ENCODE results near the gene FIS1.

FIS1 gene

DNA sequence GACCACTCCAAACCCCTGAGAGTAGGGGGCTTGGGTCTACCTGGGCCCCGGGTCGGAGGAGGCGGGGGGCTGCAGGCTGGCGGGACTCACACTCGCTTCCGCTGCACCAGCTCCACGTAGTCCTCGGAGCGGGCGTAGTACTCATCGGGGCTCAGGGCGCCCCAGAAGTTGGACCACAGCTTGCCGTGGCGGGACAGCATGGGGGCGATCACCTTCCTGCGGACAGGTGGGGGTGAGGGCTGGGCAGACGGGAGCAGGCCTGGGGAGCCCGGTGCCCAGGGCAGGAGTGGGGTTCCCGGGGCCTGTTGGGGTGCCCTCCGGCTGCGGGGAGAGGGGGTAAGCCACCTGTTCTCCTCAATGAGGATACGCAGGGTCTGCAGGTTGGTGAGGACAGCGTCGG lies 33.4 kb downstream of the FIS1 start:
- TF ChIP-seq, protein P1, sequence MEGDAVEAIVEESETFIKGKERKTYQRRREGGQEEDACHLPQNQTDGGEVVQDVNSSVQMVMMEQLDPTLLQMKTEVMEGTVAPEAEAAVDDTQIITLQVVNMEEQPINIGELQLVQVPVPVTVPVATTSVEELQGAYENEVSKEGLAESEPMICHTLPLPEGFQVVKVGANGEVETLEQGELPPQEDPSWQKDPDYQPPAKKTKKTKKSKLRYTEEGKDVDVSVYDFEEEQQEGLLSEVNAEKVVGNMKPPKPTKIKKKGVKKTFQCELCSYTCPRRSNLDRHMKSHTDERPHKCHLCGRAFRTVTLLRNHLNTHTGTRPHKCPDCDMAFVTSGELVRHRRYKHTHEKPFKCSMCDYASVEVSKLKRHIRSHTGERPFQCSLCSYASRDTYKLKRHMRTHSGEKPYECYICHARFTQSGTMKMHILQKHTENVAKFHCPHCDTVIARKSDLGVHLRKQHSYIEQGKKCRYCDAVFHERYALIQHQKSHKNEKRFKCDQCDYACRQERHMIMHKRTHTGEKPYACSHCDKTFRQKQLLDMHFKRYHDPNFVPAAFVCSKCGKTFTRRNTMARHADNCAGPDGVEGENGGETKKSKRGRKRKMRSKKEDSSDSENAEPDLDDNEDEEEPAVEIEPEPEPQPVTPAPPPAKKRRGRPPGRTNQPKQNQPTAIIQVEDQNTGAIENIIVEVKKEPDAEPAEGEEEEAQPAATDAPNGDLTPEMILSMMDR (IDR thresholded peaks at IDR 0.05; ENCODE audit: insufficient read depth, low read length, poor library complexity, severe bottlenecking) = no peak

DNA sequence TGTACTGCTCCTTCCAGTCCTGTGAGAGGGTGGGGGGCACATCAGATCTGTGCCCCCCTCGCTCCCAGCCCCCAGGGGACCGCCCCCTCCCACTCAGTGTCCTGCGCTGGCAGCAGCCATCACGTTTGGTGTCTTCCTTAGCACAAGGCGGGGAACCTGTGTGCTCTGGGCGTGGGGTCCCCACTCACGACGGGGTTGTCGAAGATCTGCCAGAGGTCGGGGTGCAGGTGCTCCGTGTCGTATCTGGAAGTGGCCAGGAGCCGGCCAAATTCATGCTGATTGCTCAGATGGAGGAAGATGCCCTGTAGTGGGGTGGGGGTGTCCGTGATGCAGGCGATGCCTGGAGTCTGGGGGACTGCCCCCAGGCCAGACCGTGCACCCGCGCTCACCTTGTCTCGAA lies 34.7 kb downstream of the FIS1 start:
- H3K36me3 ChIP-seq (ENCODE audit: control insufficient read depth, insufficient read depth, low read length) = peaks cover 11% of the 10 kb centered on the region

More for the DNA sequence above, 33.4 kb downstream of the FIS1 start:
- Histone ChIP-seq H3K27me3 (replicated peaks; ENCODE audit: control insufficient read depth, insufficient read depth, low read length) (no peaks in the 10 kb centered on the region), H3K4me3 (replicated peaks; ENCODE audit: low read depth, low read length) (no peak overlapping the region), H3K36me3 (ENCODE audit: control insufficient read depth, insufficient read depth, low read length) (peaks cover 9% of the 10 kb centered on the region)
- DNase-seq (ENCODE audit: extremely low read depth, insufficient read length) = no peak

DNA sequence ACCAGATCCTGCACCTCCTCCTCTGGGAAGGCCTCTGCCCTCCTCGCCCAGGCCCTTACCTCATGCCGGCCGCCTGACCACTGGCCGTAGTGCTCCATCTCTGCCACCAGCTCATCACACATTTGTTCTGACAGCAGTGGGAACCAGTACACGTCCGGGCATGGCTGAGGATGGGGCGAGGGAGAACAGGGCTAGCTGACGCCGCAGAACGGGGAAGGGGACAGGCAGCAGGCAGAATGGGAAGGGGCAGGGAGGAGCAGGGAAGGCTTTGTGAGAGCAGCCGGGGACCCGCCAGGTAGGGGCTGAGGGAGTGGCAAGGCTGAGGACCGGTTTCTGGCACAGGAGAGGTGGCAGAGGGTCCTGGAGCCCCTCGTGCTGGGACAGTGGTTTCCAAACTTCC lies 36.1 kb downstream of the FIS1 start:
- Histone ChIP-seq H3K36me3 (ENCODE audit: control insufficient read depth, insufficient read depth, low read length) (peaks cover 11% of the 10 kb centered on the region), H3K4me3 (replicated peaks; ENCODE audit: low read depth, low read length) (no peak overlapping the region), H3K27me3 (replicated peaks; ENCODE audit: control insufficient read depth, insufficient read depth, low read length) (no peaks in the 10 kb centered on the region)
- no peak for DNase-seq (ENCODE audit: extremely low read depth, insufficient read length)
- TF ChIP-seq, protein P1 (IDR thresholded peaks at IDR 0.05; ENCODE audit: insufficient read depth, low read length, poor library complexity, severe bottlenecking) = no peak

More for the DNA sequence above, 34.7 kb downstream of the FIS1 start:
- Histone ChIP-seq H3K4me3 (replicated peaks; ENCODE audit: low read depth, low read length) (no peak overlapping the region), H3K27me3 (replicated peaks; ENCODE audit: control insufficient read depth, insufficient read depth, low read length) (no peaks in the 10 kb centered on the region)
- no peak for DNase-seq (ENCODE audit: extremely low read depth, insufficient read length)
- TF ChIP-seq, protein P1 (IDR thresholded peaks at IDR 0.05; ENCODE audit: insufficient read depth, low read length, poor library complexity, severe bottlenecking) = no peak

DNA sequence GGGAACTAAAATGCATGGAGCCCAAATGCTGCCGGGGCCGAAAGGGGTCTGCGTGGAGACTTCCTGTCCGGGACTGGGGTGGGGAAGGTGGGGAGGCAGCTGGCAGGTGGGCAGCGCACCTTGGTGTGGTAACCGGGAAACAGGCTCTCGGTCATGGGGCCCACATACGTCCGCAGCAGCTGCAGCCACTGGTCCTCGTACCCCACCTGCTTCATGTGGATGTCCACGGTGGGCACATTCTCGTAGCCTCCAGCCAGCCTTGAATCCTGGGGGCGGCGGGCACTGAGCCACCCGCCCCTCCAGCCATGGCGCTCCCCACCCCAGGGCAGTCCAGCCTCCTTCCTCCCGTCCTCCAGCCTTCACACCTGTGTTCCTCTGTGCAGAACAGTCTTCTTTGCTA lies 37.4 kb downstream of the FIS1 start:
- Histone ChIP-seq H3K36me3 (ENCODE audit: control insufficient read depth, insufficient read depth, low read length) (peaks cover 11% of the 10 kb centered on the region), H3K4me3 (replicated peaks; ENCODE audit: low read depth, low read length) (no peak overlapping the region), H3K27me3 (replicated peaks; ENCODE audit: control insufficient read depth, insufficient read depth, low read length) (no peaks in the 10 kb centered on the region; the same call in 1 of the 2 replicates)
- TF ChIP-seq, protein P1 (IDR thresholded peaks at IDR 0.05; ENCODE audit: insufficient read depth, low read length, poor library complexity, severe bottlenecking) = no peak
- DNase-seq (ENCODE audit: extremely low read depth, insufficient read length) = no peak

DNA sequence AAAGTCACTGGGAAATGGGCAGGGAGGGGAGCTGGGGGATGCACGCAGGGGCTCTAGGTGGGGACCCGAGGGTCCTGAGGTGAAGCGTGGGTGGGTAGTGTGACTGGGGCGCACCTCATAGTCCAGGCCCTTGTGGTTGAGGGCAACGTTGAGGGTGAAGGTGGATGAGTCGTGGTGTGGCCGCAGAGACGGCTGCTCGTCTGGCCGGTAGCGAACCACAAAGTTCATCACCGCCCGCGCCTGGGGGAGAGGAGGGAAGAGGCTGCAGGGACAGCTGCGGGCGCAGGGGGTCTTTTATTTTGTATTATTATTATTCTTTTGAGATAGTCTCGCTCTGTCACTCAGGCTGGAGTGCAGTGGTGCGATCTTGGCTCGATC lies 38.2 kb downstream of the FIS1 start:
- H3K4me3 ChIP-seq (replicated peaks; ENCODE audit: low read depth, low read length) = no peak overlapping the region
- peaks cover 8% of the 10 kb centered on the region for H3K36me3 ChIP-seq (ENCODE audit: control insufficient read depth, insufficient read depth, low read length)
- TF ChIP-seq, protein P1 (IDR thresholded peaks at IDR 0.05; ENCODE audit: insufficient read depth, low read length, poor library complexity, severe bottlenecking) = no peak
- DNase-seq (ENCODE audit: extremely low read depth, insufficient read length) = no peak
- H3K27me3 ChIP-seq (replicated peaks; ENCODE audit: control insufficient read depth, insufficient read depth, low read length) = no peaks in the 10 kb centered on the region; the same call in 1 of the 2 replicates
